Calu3 (cell line): ENCODE results near the gene TSPAN13. TPM values are rescaled to one million over a fixed set of nuclear protein-coding genes. Genes with fewer than 3 reads are reported as not detected.

Experiments
- BruUV-seq: library from RNA; stranded (reverse); fragments of 400-500 nt; replicated peaks from 2 replicates; lab custom pipeline; 2021; lab: Mats Ljungman, UMichigan
- CTCF ChIA-PET: fragments of 300-600 bp; sonication (Branson Sonifier 250); formaldehyde crosslinking; loops from one replicate; lab custom pipeline; 2022; ENCODE audit warnings: antibody characterized with exemption; lab: Charles Lee
- DNase-seq: peaks from one replicate; pipeline ENCODE4 v3.0.0; 2022
- H3K27ac Mint-ChIP-seq: one replicate; pipeline ENCODE4 v1.8.0; 2022; ENCODE audit warnings: mixed read lengths; ENCODE audit not compliant: unreplicated experiment
- H3K27me3 Mint-ChIP-seq: one replicate; pipeline ENCODE4 v1.8.0; 2022; ENCODE audit warnings: mixed read lengths; ENCODE audit not compliant: unreplicated experiment
- H3K36me3 Mint-ChIP-seq: one replicate; pipeline ENCODE4 v1.8.0; 2022; ENCODE audit warnings: mild to moderate bottlenecking, moderate library complexity, mixed read lengths; ENCODE audit not compliant: insufficient read depth, unreplicated experiment
- H3K4me1 Mint-ChIP-seq: one replicate; pipeline ENCODE4 v1.8.0; 2022; ENCODE audit warnings: mild to moderate bottlenecking, low read depth, mixed read lengths; ENCODE audit not compliant: unreplicated experiment
- H3K4me3 Mint-ChIP-seq: one replicate; pipeline ENCODE4 v1.8.0; 2022; ENCODE audit warnings: mild to moderate bottlenecking, low read depth, moderate library complexity, mixed read lengths; ENCODE audit not compliant: unreplicated experiment
- H3K9me3 Mint-ChIP-seq: one replicate; pipeline ENCODE4 v1.8.0; 2022; ENCODE audit warnings: low read depth, mixed read lengths; ENCODE audit not compliant: unreplicated experiment
- intact Hi-C: fragments of 100-400 bp; cut with micrococcal nuclease; formaldehyde crosslinking; loops from one replicate; pipeline ENCODE4 v1.10.0; 2022; ENCODE audit not compliant: unreplicated experiment
- total RNA-seq: library from RNA; stranded (reverse); gene quantifications from 2 replicates; pipeline ENCODE4 v1.2.3, GENCODE V29; 2022
- TF ChIP-seq, protein P1 (sequence below): fragments of 200-600 bp; IDR thresholded peaks from one replicate; pipeline ENCODE4 v1.8.0; 2022; ENCODE audit warnings: antibody characterized with exemption; ENCODE audit not compliant: unreplicated experiment

TSPAN13 gene
- total RNA-seq, 1 experiment from 2014 or later: 148 TPM

DNA sequence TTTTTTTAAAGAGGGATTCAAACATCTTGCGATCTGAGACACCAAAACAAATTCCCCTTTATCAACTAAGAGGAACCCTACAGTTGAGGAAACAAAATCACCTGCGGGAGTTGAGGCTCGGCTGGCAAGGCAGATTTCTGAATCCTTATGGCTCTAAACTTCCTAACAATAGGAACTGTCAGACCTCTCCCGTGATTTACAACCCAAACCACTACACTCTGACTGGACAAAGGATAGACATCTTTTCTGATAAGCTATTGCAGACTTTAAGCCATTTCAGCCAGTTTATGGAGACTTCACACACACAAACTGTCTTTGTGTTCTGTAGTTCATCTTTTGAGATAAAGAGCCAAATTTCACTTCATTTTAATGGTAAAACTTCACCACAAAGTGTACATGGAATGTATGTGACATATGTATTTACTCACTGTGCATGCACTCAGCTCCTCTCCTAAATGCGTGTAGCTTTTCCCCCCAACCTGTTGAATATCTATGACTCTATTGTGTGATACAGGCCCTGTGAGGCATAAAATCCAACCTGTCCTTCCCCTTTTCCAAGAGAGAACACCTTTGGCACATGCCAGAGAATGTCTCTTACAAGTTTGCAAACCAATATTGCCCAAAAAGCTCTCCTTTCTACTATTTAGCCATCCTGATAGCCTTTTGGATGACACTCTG, 15.4 kb upstream of the TSPAN13 start:
- no peaks in the 10 kb centered on the region for H3K9me3 Mint-ChIP-seq
- no peak overlapping the region for H3K27ac Mint-ChIP-seq
- DNase-seq: no peak
- peaks cover 11% of the 10 kb centered on the region for H3K4me1 Mint-ChIP-seq
- BruUV-seq: no TSS peak
- CTCF ChIA-PET: no interaction called here
- H3K4me3 Mint-ChIP-seq: no peak overlapping the region
- intact Hi-C loops: no loop called here
- H3K36me3 Mint-ChIP-seq: no peaks in the 10 kb centered on the region
- TF ChIP-seq, protein P1, sequence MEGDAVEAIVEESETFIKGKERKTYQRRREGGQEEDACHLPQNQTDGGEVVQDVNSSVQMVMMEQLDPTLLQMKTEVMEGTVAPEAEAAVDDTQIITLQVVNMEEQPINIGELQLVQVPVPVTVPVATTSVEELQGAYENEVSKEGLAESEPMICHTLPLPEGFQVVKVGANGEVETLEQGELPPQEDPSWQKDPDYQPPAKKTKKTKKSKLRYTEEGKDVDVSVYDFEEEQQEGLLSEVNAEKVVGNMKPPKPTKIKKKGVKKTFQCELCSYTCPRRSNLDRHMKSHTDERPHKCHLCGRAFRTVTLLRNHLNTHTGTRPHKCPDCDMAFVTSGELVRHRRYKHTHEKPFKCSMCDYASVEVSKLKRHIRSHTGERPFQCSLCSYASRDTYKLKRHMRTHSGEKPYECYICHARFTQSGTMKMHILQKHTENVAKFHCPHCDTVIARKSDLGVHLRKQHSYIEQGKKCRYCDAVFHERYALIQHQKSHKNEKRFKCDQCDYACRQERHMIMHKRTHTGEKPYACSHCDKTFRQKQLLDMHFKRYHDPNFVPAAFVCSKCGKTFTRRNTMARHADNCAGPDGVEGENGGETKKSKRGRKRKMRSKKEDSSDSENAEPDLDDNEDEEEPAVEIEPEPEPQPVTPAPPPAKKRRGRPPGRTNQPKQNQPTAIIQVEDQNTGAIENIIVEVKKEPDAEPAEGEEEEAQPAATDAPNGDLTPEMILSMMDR: no peak
- H3K27me3 Mint-ChIP-seq: no peaks in the 10 kb centered on the region

DNA sequence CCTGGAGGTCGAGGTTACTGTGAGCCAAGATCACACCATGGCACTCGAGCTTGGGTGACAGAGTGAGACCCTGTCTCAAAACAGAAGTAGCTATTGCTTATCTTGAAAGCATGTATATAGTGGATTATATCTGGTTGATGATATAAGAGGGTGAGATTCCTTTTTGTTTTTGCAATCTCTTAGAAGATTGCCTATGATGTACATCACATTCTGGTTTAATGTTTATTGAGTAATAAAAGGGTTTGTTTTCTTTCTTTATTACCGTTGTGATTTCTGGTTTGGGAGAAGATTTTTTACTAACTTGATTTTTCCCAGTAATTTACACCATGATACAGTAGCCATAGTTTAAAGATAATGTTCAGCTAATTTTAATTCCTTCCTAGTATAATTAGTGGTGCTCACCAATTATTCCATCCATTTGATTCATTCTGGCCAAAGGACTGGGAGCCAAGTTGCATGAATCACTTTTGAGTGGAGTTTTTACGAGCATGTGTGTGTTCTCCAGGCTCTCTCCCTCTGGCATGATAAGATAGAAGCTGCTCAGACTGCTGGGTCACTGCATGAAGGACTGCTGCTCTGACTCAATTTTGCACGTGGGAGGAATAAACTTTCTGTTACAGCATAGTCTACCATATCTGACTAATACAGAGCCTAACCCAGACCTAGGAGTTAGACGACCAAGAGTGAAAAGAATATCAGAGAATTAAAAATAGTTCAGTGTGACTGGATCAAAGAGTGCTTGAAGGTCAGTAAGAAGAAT, 13.5 kb upstream of the TSPAN13 start:
- Mint-ChIP-seq H3K4me3 (no peak overlapping the region), H3K9me3 (no peaks in the 10 kb centered on the region), H3K27ac (no peak overlapping the region), H3K4me1 (peaks cover 25% of the 10 kb centered on the region), H3K36me3 (no peaks in the 10 kb centered on the region), H3K27me3 (no peaks in the 10 kb centered on the region)
- intact Hi-C loops: no loop called here
- DNase-seq: no peak
- CTCF ChIA-PET: no interaction called here
- TF ChIP-seq, protein P1: no peak
- no TSS peak for BruUV-seq

DNA sequence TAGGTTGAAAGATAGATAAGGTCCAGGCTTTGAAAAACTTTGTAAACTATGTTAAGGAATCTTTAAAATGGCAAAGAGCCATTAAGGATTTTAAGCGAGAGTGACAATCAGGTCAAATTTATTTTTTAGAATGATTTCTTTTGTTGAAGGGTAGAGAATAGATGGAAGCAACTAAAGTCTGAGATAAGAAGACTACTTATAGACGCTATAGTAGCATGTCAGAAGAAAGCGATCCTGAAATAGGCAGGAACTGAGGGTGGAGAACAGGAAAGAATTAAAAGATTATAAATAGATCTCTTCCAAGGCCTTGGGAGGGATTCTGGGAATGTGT, 13.0 kb upstream of the TSPAN13 start:
- Mint-ChIP-seq H3K4me1 (peaks cover 19% of the 10 kb centered on the region), H3K36me3 (no peaks in the 10 kb centered on the region), H3K4me3 (no peak overlapping the region), H3K27ac (no peak overlapping the region), H3K27me3 (no peaks in the 10 kb centered on the region), H3K9me3 (no peaks in the 10 kb centered on the region)
- TF ChIP-seq, protein P1: no peak
- CTCF ChIA-PET: no interaction called here
- DNase-seq: no peak
- intact Hi-C loops: no loop called here
- no TSS peak for BruUV-seq

DNA sequence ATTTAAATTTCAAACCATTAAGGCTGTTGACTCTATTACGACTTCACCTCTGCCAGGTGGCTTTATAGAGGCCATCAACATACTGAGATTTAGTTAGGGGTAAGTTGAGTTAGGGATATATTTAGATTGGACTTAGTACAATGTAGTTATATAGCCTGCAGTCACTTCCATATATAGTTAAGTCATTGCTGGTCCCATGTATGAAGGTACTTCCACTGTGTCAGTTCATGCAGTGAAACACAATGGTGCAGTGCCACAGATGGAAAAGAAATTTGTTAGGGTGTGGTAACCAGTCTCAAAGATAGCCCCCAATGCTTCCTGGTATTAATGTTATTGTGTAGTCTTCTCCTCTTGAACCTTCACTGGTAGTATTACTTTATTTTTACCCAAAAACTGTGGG, 12.6 kb upstream of the TSPAN13 start:
- H3K4me1 Mint-ChIP-seq: peaks cover 16% of the 10 kb centered on the region
- TF ChIP-seq, protein P1: no peak
- CTCF ChIA-PET: no interaction called here
- H3K27ac Mint-ChIP-seq: no peak overlapping the region
- no peak for DNase-seq
- no peaks in the 10 kb centered on the region for H3K27me3 Mint-ChIP-seq
- intact Hi-C loops: no loop called here
- H3K9me3 Mint-ChIP-seq: no peaks in the 10 kb centered on the region
- no TSS peak for BruUV-seq
- H3K4me3 Mint-ChIP-seq: no peak overlapping the region
- no peaks in the 10 kb centered on the region for H3K36me3 Mint-ChIP-seq
